Peyer's patch (tissue), 4 donors: Measurements from ENCODE around the gene IGFBP4. TPM values are rescaled to one million over a fixed set of nuclear protein-coding genes. Genes with fewer than 3 reads are reported as not detected.

ENCODE experiments used
- DNase-seq, 3 donors: peaks; one replicate each; pipeline ENCODE4 v3.0.0-alpha.2; 2017 to 2019
- H3K27ac ChIP-seq, 4 donors: fragments of 200-600 bp; sonication (generic); one replicate each; pipeline ENCODE4 v1.5.1; 2016 to 2019
- H3K27me3 ChIP-seq, 2 donors: fragments of 200-600 bp; sonication (generic); one replicate each; pipeline ENCODE4 v1.5.1; 2019
- H3K36me3 ChIP-seq, 3 donors: fragments of 200-600 bp; sonication (generic); one replicate each; pipeline ENCODE4 v1.5.1; 2016 to 2019
- H3K4me1 ChIP-seq, 4 donors: fragments of 200-600 bp; sonication (generic); one replicate each; pipeline ENCODE4 v1.5.1; 2016 to 2019
- H3K4me3 ChIP-seq, 4 donors: fragments of 200-600 bp; sonication (generic); 1 replicate in 3 of 4; 2 replicates in 1 of 4; pipeline ENCODE4 v1.5.1; 2016 to 2019; ENCODE audit warnings: mild to moderate bottlenecking in 1 of 4
- H3K9me3 ChIP-seq, 4 donors: fragments of 200-600 bp; sonication (generic); one replicate each; pipeline ENCODE4 v1.5.1; 2016 to 2019; ENCODE audit warnings: mild to moderate bottlenecking in 1 of 4
- POLR2A ChIP-seq, 2 donors: fragments of 450-650 bp; IDR thresholded peaks; one replicate each; pipeline ENCODE4 v1.5.1; 2017; ENCODE audit warnings: antibody characterized with exemption in 2 of 2, mild to moderate bottlenecking in 2 of 2, moderate library complexity in 2 of 2
- total RNA-seq, 4 donors: library from RNA; depleted of rRNA; stranded (reverse); fragments of >200 nt; gene quantifications; one replicate each; pipeline ENCODE4 v1.1.0, GENCODE V29; 2016
- TF ChIP-seq, protein P1 (sequence below), 6 experiments: fragments of 450-650 bp in 4 of 6; fragments of 200-600 bp in 2 of 6; sonication (generic) in 1 of 6; IDR thresholded peaks; one replicate each; pipeline ENCODE4 v1.5.1; 2017 to 2019; ENCODE audit warnings: antibody characterized with exemption in 6 of 6, mild to moderate bottlenecking in 3 of 6, moderate library complexity in 1 of 6

The IGFBP4 gene
- total RNA-seq, 4 donors from 2014 or later, result 70.6 to 220 (median 133) TPM

DNA sequence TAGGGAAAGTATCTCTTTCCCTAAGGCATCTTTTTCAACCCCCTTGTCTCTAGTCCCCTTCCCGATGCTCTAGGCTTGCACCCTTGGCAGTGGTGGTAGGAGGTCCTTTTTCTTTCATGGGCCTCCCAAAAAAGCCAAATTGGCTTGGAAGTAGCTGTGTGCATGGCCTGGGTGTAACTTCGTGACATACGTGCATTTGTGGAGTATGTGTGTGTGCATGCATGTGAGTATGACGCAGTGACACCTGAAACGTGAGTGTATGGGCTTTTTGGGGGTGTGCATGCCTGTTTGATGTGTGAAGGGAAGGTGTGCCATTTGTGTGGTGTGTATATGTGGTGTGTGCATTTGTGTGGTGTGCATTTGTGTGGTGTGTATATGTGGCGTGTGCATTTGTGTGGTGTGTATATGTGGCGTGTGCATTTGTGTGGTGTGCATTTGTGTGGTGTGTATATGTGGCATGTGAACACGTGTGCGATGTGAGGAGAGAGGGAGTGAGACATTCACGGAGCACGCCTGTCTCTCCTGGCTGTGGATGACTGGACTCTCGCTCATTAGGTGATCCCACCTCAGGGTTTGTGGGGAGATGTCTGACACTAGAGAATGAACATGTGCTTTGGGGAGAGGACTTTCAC is 15.7 kb downstream of the IGFBP4 start:
- H3K9me3 ChIP-seq, result no peaks in the 10 kb centered on the region
- TF ChIP-seq, protein P1, sequence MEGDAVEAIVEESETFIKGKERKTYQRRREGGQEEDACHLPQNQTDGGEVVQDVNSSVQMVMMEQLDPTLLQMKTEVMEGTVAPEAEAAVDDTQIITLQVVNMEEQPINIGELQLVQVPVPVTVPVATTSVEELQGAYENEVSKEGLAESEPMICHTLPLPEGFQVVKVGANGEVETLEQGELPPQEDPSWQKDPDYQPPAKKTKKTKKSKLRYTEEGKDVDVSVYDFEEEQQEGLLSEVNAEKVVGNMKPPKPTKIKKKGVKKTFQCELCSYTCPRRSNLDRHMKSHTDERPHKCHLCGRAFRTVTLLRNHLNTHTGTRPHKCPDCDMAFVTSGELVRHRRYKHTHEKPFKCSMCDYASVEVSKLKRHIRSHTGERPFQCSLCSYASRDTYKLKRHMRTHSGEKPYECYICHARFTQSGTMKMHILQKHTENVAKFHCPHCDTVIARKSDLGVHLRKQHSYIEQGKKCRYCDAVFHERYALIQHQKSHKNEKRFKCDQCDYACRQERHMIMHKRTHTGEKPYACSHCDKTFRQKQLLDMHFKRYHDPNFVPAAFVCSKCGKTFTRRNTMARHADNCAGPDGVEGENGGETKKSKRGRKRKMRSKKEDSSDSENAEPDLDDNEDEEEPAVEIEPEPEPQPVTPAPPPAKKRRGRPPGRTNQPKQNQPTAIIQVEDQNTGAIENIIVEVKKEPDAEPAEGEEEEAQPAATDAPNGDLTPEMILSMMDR (IDR thresholded peaks at IDR 0.05), result no peak
- TF ChIP-seq POLR2A (IDR thresholded peaks at IDR 0.05), result no peak
- H3K27ac ChIP-seq, result peak overlapping the region in 2 of 4 donors; percentile 17 to 58
- no peaks in the 10 kb centered on the region for H3K27me3 ChIP-seq
- DNase-seq, result no peak
- H3K4me3 ChIP-seq, result no peak overlapping the region
- peaks cover 0 to 56% (median 2%) of the 10 kb centered on the region in 4 donors for H3K4me1 ChIP-seq
- H3K36me3 ChIP-seq, result peaks cover 0 to 39% (median 0%) of the 10 kb centered on the region in 3 donors

DNA sequence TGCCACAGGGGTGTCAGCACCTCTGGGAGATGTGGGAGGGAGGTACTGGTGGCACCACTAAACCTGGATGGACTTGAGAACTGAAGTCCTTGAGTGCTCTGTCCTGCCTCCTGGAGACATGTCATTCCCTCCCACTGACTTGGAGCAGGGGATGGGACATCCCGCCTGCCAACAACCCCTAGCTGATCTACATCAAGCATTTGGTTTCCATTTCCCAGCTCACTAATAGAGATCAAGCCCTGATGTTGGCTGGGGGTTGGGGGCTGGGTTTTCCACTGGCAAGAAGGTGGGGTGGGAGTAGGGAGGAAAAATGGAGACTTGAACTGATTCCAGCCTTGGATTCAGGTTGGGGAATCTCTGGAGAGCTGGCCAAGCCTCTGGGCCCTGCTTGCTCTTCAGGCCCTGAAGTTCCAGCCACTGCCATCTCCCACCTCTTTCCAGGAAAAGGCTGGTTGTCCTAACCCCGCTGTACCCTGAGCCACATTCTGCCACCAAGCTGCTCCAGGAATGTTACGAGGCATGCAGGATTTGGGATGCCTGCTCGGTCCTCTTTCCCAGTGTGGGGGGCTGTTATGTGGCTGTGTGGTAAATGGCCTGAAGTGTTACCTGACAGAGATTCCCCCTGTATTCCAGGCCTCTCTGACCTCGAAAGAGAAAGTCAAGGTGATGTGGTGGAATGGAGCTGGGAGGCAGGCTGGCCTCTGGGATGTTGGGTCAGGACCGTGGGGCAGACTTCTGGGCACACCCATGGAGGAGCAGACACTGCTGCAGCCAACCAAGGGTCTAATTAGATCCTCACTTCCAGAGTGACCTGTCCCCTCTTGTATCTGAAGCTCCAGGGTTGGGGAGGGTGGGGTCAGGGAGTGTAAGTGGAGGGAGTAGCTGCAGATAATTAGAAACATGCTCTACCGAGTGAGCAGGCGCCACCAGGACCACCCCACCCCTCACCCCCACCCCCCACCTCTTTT is 16.7 kb downstream of the IGFBP4 start:
- H3K27me3 ChIP-seq, result no peaks in the 10 kb centered on the region
- H3K36me3 ChIP-seq, result peaks cover 0 to 29% (median 0%) of the 10 kb centered on the region in 3 donors
- peak overlapping the region in 1 of 4 donors; percentile 22 for H3K27ac ChIP-seq
- H3K4me3 ChIP-seq, result no peak overlapping the region
- H3K9me3 ChIP-seq, result no peaks in the 10 kb centered on the region
- DNase-seq, result no peak
- TF ChIP-seq, protein P1 (IDR thresholded peaks at IDR 0.05), result no peak
- TF ChIP-seq POLR2A (IDR thresholded peaks at IDR 0.05), result no peak
- H3K4me1 ChIP-seq, result peaks cover 0 to 55% (median 2%) of the 10 kb centered on the region in 4 donors

DNA sequence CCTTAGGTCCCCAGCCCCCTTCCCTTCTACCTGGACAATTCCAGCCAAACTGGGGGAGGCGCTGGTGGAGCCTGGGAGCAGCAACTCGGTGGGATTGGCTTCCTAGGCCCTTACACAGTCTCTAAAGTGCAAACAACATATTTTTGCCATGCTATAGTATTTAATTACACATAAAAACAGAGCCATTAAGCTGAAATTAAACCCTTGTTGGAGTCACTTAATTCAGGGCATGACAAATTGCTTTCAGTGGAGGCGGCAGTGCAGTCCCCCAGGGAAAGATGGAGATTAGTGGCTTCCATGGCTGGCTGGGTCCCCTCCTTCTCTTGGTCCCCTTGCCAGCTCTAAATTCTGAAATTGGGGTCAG is 17.3 kb downstream of the IGFBP4 start:
- H3K4me1 ChIP-seq, result peaks cover 0 to 55% (median 2%) of the 10 kb centered on the region in 4 donors
- DNase-seq, result no peak

DNA sequence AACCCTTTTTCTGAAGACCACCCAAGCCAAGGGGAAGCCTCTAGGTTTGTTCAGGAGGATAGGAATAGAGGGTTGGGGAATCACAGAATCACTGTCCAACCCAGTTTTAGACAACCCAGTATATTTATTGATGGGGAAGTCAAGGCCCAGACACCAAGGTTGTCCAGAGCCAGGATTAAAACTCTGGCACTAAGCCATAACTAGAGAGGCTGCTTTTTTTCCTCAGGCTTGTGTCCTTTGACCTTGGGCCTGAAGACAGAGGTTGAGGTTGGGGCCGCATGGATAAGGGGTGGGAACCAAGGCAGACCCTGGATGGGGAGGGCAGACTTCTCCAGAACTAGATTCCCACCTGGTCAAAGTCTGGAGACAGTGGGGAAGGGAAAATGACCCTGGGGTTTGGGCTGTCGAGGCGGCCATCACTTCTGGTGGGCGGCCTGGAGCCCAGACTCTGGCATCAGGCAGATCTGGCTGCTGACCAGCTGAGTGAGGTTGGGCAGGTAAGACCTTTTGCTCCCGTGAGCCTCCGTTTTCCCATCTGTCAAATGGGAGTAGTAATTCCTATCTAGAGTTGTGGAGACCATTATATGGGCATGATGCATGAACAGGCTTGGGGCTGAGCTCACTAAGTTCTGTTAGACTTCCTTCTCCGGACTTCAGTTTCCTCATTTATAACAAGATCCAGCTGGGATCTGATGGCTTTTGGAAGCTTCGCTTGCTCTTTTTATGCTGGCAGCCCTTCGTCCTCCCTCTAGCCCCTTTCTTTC is 17.9 kb downstream of the IGFBP4 start:
- no peak for DNase-seq
- peaks cover 0 to 51% (median 2%) of the 10 kb centered on the region in 4 donors for H3K4me1 ChIP-seq

More for the DNA sequence above, 17.3 kb downstream of the IGFBP4 start:
- no peak overlapping the region for H3K4me3 ChIP-seq
- TF ChIP-seq, protein P1 (IDR thresholded peaks at IDR 0.05), result no peak
- TF ChIP-seq POLR2A (IDR thresholded peaks at IDR 0.05), result no peak
- no peaks in the 10 kb centered on the region for H3K27me3 ChIP-seq
- no peaks in the 10 kb centered on the region for H3K9me3 ChIP-seq
- H3K36me3 ChIP-seq, result peaks cover 0 to 23% (median 0%) of the 10 kb centered on the region in 3 donors
- H3K27ac ChIP-seq, result peak overlapping the region in 1 of 4 donors; percentile 20

More for the DNA sequence above, 17.9 kb downstream of the IGFBP4 start:
- TF ChIP-seq POLR2A (IDR thresholded peaks at IDR 0.05), result no peak
- TF ChIP-seq, protein P1 (IDR thresholded peaks at IDR 0.05), result no peak
- Histone ChIP-seq H3K27ac (peak overlapping the region in 1 of 4 donors; percentile 20), H3K4me3 (no peak overlapping the region), H3K27me3 (no peaks in the 10 kb centered on the region), H3K9me3 (no peaks in the 10 kb centered on the region), H3K36me3 (peaks cover 0 to 17% (median 0%) of the 10 kb centered on the region in 3 donors)
